Astrocyte (in vitro differentiated cells and primary cell): ENCODE measurements around the gene CNP.

Source experiments
- CTCF ChIP-seq: IDR thresholded peaks from 2 replicates; pipeline ENCODE4 v1.5.1; 2011; ENCODE audit warnings: low read depth, mild to moderate bottlenecking, inconsistent platforms, low read length, moderate library complexity; ENCODE audit not compliant: insufficient read depth
- EZH2 ChIP-seq: IDR thresholded peaks from 2 replicates; pipeline ENCODE4 v1.6.1; 2012; ENCODE audit warnings: mild to moderate bottlenecking, low read length, inconsistent platforms; ENCODE audit not compliant: insufficient read depth

- TF ChIP-seq CTCF: no peak
- no peak for TF ChIP-seq EZH2
These were observed 48.1 kb upstream of the CNP start, which contains the start of gene ACLY for GRCh38 chr17:41918314-41919164.
